NCI-H2107 treated with DMSO at 0.1 percent for 48 hours (cell line): Measurements from ENCODE around the gene DUSP14.
"Not testable (repeated sequence)": the region's sequence is repeated elsewhere in the genome, so short reads cannot be mapped to it uniquely, and the experiment has no call there.

ENCODE experiments used
- DNase-seq: peaks from one replicate; lab custom pipeline; 2025; ENCODE audit not compliant: unreplicated experiment; lab: John Stamatoyannopoulos, UW

Gene DUSP14

DNA sequence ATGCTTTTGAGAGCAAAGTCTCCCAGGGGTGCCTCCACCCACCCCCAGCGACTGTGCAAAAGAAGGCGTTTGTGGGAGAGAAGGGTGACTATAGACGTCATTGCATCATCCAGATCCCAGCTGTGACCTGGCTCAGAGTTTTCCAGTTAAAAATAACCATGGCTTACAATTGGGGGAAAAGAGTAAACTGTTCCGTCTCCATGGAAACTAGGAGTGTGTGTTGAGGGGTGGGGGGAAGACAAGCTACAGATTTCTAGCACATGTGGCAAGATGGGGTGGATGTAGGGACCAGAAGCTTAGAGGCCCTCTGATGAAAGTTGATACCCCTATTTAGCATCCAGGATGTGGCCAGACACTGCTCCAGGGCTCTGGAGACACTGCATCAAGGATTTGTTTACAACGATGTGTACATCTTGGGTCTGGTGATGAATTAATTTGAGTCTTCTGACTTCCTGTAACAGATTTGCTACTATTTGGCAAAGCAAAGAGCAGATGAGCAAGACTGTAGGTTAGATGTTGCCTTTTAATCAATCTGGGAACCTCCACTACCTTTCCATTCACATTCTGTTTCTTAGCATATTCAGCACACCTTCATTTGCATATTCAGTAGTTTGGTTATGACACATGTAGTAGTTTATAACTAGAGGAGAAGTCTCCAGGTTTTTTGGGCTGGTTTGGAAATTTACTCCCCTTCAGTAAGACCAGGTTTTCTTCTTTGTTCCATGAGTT is 6.2 kb upstream of the DUSP14 start:
- DNase-seq: peak; percentile 54

GRCh38 chr17:37485938-37486570 is 3.6 kb upstream of the DUSP14 start:
- DNase-seq: no peak

GRCh38 chr17:37488009-37488604 is 1.6 kb upstream of the DUSP14 start:
- peak; percentile 54 for DNase-seq

DNA sequence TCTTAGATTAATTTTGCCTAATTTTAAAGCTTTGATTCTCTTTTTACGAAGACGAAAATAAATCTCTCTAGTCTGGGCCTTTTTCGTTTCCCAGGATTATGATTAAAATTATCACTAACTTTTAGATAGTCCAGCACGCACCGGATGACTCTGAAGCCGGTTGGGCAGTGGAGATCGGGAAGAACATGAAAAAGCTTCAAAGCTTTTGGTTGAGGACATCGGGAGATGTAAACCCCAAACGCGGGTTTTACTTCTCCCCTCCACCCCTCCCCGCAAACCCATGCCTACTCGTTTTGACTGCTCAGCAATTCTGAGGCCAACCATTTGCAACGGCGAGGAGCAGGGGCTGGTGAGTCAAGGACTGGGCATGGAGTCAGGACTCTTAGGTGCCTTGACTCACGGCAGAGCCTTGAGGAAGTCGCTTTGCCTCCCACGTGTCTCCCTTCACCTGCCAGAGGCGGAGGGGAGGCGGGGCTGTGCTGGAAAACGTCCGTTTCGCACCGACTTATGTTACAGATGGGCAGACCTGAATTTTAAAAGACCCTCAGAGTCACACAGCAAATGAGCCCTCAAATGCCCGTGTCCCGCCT is 989 bp upstream of the DUSP14 start:
- DNase-seq: peak; percentile 28

GRCh38 chr17:37490022-37490587 is 414 bp downstream of the DUSP14 start:
- DNase-seq: no peak

DNA sequence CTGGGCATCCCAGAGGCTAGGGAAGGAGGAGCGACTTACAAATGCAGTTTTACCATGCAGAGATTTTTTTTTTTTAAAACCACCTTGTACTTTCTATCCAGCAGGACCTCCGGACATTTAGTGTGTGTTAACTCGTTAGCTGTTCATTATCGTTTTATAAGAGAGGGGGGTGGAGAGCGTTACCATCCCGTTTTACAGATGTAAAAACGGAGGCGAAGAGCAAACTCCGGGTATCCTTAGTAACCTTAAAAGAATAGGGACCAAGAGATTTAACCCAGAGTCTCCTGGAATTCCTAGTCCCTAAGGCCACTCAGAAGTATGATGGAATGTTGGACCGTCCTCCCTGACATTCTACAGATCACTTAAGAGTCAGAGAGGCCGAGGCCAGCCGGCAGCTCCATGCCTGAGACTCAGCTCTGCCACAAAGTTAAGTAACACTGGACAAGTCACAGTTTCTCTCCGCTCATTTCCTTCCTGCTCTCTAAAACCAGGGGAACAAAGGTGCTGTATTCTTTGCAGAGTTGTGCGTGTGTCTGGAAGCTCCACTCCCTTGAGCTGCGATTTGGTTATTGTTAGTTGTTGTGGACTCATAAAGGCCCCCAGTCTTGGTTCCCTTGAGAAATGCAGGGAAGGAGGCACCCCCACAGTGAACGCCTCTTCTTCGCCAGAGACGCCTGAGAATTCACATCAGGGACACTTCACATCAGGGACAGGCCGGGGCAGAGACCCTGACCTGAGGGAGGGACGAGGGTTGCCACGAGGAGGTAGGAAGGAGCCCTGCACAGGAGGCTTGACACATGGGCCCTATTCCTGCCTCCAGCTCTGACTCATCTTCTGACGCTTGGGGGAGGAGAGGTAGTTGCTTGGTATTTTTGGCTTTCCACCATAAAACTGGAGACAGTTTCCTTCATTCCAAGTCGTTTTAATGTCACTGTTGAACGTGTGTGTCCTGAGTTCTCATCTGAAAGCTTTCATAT is 1.2 kb downstream of the DUSP14 start:
- no peak for DNase-seq

GRCh38 chr17:37492167-37492566 is 2.5 kb downstream of the DUSP14 start:
- no peak for DNase-seq

DNA sequence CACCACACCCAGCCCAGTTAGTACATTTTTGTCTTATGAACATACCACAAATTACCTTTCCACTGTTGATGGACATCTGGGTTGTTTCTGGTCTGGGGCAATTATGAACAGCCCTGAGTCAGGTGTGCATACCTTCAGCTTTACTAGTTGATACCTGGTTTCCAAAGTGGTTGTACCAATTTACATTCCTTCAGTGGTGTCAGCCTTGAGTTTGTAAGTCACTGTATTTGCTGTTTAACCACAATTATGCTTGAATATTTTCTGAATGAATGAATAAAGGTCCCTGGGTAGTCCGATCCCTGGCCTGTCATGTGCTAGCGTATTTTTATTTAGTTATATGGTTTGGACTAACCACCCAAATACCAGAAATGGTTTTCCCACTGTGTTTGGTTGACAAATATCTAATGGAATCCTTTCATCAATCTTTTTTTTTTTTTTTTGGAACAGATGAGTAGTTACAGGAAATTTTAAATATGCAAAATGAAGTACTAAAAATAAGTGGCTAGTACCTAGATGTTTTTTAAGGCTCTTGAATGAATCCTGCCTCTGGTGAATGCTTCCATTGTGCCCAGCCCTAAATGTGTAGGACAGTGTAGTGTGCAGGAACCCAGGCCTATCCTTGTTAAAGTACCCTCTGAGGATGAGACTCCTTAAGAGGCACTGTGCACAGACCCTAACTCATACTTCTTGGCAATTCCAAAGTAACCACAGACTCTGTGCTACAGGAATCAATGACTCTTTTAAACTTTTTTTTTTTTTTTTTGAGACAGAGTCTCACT is 3.7 kb downstream of the DUSP14 start:
- DNase-seq: no peak

DNA sequence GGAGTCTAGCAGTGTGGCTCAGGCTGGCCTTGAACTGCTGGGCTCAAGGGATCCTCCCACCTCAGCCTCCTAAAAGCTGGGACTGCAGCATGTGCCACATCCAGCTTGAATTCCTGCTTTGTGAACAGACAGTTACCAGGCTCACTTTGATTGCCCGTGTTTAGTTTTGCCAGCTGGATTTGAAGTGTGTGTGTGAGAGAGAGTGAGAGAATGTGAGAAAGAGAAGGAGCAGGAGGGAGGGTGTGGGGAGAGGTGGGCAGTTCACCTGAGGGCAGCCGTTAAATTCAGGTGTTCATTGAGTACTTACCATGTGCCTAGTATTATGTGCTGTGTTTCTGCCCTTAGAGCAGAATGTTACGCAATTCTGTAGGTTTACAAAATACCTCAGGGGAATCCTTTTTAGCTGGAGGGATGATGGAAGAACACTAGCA is 4.7 kb downstream of the DUSP14 start:
- no peak for DNase-seq

DNA sequence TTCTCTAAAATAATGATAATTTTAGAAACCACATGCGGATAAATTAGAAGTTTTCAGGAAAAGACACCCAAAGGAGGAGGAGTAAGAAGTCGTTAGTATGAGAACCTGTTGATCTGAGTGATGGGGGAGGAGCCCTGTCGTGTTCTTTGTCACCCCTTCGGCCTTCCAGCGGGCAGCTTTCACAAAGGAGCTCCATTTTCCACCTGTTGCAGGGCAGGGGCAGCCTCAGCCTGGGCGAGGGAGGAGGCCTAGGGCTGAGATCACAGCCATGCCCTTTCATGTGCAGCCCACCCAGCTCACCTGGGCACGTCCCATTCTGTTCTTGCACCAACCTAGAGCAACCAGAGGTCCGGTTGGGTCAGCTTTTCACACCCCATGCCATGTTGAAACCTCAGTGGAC is 5.3 kb downstream of the DUSP14 start:
- DNase-seq: peak; percentile 16

DNA sequence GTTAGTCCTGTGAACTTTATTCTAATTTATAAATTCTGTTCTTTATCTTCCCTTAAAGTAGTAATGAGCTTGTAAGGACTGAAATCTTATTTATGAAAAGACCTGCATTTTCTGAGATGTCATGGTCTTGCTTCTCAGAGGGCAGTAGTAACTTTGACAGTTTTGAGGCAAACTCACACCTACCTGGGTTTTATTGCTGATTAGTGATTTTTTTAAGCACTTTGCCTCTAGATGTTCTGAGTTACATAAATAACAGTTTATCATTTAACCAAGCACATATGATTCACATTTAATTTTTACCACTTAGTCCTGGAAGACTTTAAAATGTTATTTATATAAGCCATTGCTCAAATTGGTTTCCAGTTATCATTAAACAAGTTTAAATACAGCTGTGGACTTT is 10.7 kb downstream of the DUSP14 start:
- DNase-seq: no peak

DNA sequence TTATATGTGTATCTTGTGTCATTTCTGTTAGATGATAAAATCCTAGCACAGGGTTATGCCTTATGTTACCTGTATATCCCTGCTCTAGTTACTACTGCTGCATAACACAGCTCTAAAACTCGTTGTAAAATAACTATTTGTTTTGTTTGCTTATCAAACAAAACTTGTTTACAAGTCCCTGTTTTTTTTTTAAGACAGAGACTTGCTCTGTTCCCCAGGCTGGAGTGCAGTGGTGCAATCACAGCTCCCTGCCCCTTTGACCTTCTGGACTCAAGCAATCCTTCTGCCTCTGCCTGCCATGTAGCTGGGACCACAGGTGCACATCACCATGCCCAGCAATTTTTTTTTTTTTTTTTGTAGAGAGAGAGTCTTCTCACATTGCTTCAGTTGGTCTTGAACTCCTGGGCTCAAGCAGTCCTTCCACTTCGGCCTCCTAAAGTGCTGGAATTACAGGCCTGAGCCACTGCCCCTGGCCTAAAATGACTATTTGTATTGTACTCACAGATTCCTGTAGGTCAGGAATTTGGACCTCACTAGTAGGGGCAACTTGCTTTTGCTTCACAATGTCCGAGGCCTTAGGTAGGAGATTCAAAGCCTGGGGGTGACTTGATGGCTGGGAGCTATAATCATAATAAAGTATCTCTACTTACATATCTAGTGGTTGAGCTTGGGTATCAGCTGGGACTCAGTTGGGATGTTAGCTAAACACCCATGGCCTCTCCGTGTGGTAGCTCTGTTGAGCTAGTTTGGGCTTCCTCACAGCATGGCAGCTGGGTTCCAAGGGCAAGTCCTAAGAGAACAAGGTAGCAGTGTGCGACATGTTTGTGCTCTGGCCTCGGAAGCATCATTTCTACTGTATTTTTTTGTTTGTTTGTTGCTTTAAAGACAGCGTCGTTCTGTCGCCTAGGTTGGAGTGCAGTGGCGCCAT is 12.6 kb downstream of the DUSP14 start:
- DNase-seq: no peak

DNA sequence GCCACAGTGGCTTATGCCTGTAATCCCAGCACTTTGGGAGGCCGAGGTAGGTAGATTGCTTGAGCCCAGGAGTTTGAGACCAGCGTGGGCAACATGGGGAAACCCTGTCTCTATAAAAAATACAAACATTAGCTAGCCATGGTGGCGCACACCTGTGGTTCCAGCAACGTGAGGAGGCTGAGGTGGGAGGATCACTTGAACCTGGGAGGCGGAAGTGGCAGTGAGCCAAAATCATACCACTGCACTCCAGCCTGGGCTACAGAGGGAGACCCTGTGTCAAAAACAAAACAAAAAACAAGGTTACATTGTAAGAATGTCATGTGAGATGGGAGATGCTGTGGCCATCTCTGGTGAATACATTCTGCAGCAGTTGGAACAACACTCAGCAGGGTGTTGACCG is 13.5 kb downstream of the DUSP14 start:
- DNase-seq: no peak

DNA sequence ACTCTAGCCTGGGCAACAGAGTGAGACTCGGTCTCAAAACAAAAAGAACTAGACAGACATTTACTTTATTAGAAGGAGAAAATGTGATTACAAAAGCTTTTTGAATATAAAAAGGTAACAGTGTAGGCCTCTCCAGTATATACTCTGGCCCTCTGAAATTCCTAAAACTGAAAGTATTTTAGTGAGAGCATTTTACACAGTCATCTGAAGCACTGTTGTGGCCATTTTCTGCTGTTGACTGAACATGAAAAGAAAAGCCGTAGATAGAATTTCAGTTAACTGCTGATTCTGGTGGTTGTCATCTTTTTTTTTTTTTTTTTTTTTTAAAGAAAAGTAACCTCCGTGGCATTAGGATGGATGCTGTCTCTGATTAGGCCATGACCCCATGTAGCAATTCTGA is 15.6 kb downstream of the DUSP14 start:
- no peak for DNase-seq

- DNase-seq: peak; percentile 8
Observed at GRCh38 chr17:37506678-37507077, 17.0 kb downstream of the DUSP14 start.

DNA sequence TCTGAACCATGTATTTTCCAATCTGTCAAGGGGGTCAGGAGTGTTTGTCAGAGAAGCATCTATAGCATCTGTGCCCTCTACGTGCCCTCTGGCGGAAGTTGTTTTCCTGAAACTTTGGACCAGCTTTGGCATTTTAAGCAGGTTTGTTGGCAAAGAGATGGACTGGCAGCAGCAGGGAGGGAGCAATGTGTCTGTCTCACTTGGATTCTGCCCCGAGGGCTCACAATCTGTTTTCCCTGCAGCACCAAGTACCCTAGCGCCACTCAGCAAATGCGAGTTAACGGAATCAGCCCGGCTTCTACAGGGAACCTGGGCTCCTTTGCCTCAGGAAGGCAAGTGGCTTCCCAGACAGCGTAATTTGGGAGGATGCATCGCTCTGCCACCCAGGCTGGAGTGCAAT is 17.4 kb downstream of the DUSP14 start:
- peak; percentile 10 for DNase-seq

GRCh38 chr17:37510056-37510455 is 20.4 kb downstream of the DUSP14 start:
- no peak for DNase-seq

GRCh38 chr17:37511642-37512041 is 22.0 kb downstream of the DUSP14 start:
- not testable (repeated sequence) for DNase-seq
